ENCODE data around the gene ARHGEF26. TPM values are rescaled to one million over a fixed set of nuclear protein-coding genes. Genes with fewer than 3 reads are reported as not detected.

Gene ARHGEF26
- polyA plus RNA-seq, 1 donor (not counting 4 experiments of a cell fraction or from before 2014, with no cell fraction given), result 2.2 TPM

DNA sequence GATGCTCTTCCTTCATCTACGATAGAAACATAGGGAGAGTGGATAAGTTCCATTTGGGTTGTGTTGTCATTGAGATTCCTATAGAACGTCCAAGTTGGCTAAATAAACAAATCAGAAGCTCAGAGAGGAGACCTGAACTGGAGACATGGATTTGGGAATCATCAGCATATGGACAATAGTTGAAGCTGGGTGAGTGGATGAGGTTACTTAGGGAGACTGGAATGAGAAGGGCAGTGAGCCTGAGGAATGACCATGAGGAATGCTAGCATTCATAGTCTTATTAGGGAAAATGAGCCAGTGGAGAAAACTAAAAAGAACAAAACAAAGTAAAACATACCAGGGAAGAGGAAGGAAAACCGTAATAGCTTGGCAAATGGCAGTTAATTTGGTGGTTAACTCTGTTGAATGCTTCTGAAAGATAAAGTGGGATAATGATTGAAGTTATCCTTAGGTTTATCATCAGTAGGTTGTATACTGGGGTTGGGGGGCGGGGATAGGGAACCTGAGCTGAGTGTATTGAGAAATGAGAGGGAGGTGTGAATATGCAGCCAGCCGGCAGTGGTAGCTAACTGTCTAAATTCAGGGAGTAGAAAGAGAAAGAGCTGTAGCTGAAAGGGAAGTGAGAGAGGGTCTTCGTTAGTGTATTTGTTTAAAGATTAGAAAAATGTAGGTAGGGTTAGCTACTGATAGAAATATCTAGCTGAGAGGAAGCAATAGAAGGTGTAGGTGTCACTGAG lies 74.6 kb downstream of the ARHGEF26 start:
- H3K36me3 ChIP-seq (ENCODE audit: control insufficient read depth in 2 of 2, extremely low read depth in 1 of 2, insufficient read depth in 2 of 2, low read length in 2 of 2), result no peaks in the 10 kb centered on the region
- dilution Hi-C loops (cut with MboI; ENCODE audit: extremely low pct_ligation_motif_present, low sequenced_read_pairs), result no loop called here

GRCh38 chr3:154197751-154198150 lies 76.6 kb downstream of the ARHGEF26 start:
- Histone ChIP-seq H3K27ac (ENCODE audit: control insufficient read depth, insufficient read depth, low read length) (no peak overlapping the region), H3K9me1 (ENCODE audit: control insufficient read depth, extremely low read depth, insufficient read depth, low read length) (no peaks in the 10 kb centered on the region), H3K4me2 (ENCODE audit: control insufficient read depth, extremely low read depth, insufficient read depth, low read depth, low read length) (no peak overlapping the region), H3K4me1 (ENCODE audit: control insufficient read depth, extremely low read depth, insufficient read depth, low read length) (no peaks in the 10 kb centered on the region), H3K9ac (ENCODE audit: control insufficient read depth, extremely low read depth, insufficient read depth, low read length) (no peak overlapping the region), H4K20me1 (ENCODE audit: control insufficient read depth, extremely low read depth, insufficient read depth, low read length) (no peaks in the 10 kb centered on the region), H3K36me3 (ENCODE audit: control insufficient read depth in 2 of 2, extremely low read depth in 1 of 2, insufficient read depth in 2 of 2, low read length in 2 of 2) (no peaks in the 10 kb centered on the region), H3K79me2 (ENCODE audit: control insufficient read depth, insufficient read depth, low read length) (no peaks in the 10 kb centered on the region), H3K4me3 (ENCODE audit: control insufficient read depth in 2 of 3, extremely low read depth in 1 of 3, insufficient read depth in 2 of 3, low read depth in 1 of 3, low read length in 3 of 3) (no peak overlapping the region), H3K27me3 (ENCODE audit: control insufficient read depth, extremely low read depth, insufficient read depth, low read length) (no peaks in the 10 kb centered on the region), H2AFZ (ENCODE audit: control insufficient read depth, low read length) (no peak overlapping the region), H3K9me3 (ENCODE audit: control insufficient read depth, low read depth, low read length) (no peaks in the 10 kb centered on the region)
- dilution Hi-C loops (cut with MboI; ENCODE audit: extremely low pct_ligation_motif_present, low sequenced_read_pairs), result no loop called here
- FAIRE-seq (no peak), DNase-seq (ENCODE audit: low read depth, low spot score) (no peak)
- no peak for TF ChIP-seq EZH2 (IDR thresholded peaks at IDR 0.05; ENCODE audit: low read length)
- no peak for TF ChIP-seq CTCF (optimal IDR thresholded peaks at IDR 0.05 in 1 of 3, IDR thresholded peaks at IDR 0.05 in 1 of 3, conservative IDR thresholded peaks at IDR 0.05 in 1 of 3; ENCODE audit: extremely low read depth in 1 of 3, insufficient read depth in 2 of 3, low read length in 3 of 3)

More for the DNA sequence above, 74.6 kb downstream of the ARHGEF26 start:
- Histone ChIP-seq H3K4me1 (ENCODE audit: control insufficient read depth, extremely low read depth, insufficient read depth, low read length) (no peaks in the 10 kb centered on the region), H4K20me1 (ENCODE audit: control insufficient read depth, extremely low read depth, insufficient read depth, low read length) (no peaks in the 10 kb centered on the region), H3K9me3 (ENCODE audit: control insufficient read depth, low read depth, low read length) (no peaks in the 10 kb centered on the region), H3K79me2 (ENCODE audit: control insufficient read depth, insufficient read depth, low read length) (no peaks in the 10 kb centered on the region), H3K27me3 (ENCODE audit: control insufficient read depth, extremely low read depth, insufficient read depth, low read length) (no peaks in the 10 kb centered on the region), H3K9me1 (ENCODE audit: control insufficient read depth, extremely low read depth, insufficient read depth, low read length) (no peaks in the 10 kb centered on the region), H3K4me2 (ENCODE audit: control insufficient read depth, extremely low read depth, insufficient read depth, low read depth, low read length) (no peak overlapping the region), H3K9ac (ENCODE audit: control insufficient read depth, extremely low read depth, insufficient read depth, low read length) (no peak overlapping the region), H3K27ac (ENCODE audit: control insufficient read depth, insufficient read depth, low read length) (no peak overlapping the region), H2AFZ (ENCODE audit: control insufficient read depth, low read length) (no peak overlapping the region), H3K4me3 (ENCODE audit: control insufficient read depth in 2 of 3, extremely low read depth in 1 of 3, insufficient read depth in 2 of 3, low read depth in 1 of 3, low read length in 3 of 3) (no peak overlapping the region)
- TF ChIP-seq EZH2 (IDR thresholded peaks at IDR 0.05; ENCODE audit: low read length), result no peak
- TF ChIP-seq CTCF (optimal IDR thresholded peaks at IDR 0.05 in 1 of 3, IDR thresholded peaks at IDR 0.05 in 1 of 3, conservative IDR thresholded peaks at IDR 0.05 in 1 of 3; ENCODE audit: extremely low read depth in 1 of 3, insufficient read depth in 2 of 3, low read length in 3 of 3), result no peak
- DNase-seq (ENCODE audit: low read depth, low spot score) (no peak), FAIRE-seq (no peak)

Measured in keratinocyte (primary cell).